Endometrial microvascular endothelial cells (primary cell): ENCODE data around the gene ALPK3. TPM values are rescaled to one million over a fixed set of nuclear protein-coding genes. Genes with fewer than 3 reads are reported as not detected.
"Not testable (repeated sequence)": the region's sequence is repeated elsewhere in the genome, so short reads cannot be mapped to it uniquely, and the experiment has no call there.

Experiments used
- in situ Hi-C: cut with HindIII; loops from 2 replicates; pipeline ENCODE4 v1.10.0; 2017; ENCODE audit warnings: low sequenced_read_pairs, low pct_unique_long_range_greater_than_20kb; ENCODE audit errors: inconsistent ontology term
- total RNA-seq: library from RNA; depleted of rRNA; stranded (reverse); fragments of >200 nt; gene quantifications from one replicate; pipeline ENCODE4 v1.2.3, GENCODE V29; 2015; ENCODE audit errors: inconsistent ontology term

Gene ALPK3
- total RNA-seq, 1 donor from 2014 or later = 7.2 TPM

DNA sequence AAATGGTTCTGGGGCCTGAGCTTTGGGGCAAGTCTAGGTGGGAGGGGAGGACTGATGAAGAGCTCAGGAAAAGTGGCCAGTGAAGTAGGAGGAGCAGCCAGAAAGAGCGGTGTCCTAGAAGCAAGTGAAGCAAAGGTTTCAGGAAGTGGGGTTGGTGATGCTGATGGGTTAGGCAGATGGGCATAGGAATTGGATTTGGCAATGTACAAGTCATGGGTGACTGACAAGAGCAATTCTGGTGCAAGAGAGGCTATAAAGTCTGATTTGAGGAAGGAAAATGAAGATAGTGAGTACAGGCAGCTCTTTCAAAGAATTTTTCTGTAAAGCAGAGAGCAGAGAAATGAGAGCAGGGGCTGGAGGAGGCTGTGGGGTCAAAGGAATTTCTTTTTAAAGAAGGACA lies 19.7 kb downstream of the ALPK3 start:
- in situ Hi-C loops = no loop called here

GRCh38 chr15:84839714-84840113 lies 22.6 kb downstream of the ALPK3 start:
- in situ Hi-C loops = no loop called here

DNA sequence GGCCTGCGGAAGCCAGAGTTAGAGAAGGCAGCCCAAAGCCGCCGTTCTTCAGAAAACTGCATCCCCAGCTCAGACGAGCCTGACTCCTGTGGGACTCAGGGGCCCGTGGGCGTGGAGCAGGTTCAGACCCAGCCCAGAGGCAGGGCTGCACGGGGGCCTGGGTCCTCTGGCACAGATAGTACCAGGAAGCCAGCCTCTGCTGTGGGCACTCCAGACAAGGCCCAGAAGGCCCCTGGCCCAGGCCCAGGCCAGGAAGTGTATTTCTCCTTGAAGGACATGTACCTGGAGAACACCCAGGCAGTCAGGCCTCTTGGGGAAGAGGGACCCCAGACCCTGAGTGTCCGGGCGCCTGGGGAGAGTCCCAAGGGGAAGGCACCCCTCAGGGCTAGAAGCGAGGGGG lies 23.1 kb downstream of the ALPK3 start:
- in situ Hi-C loops = no loop called here

DNA sequence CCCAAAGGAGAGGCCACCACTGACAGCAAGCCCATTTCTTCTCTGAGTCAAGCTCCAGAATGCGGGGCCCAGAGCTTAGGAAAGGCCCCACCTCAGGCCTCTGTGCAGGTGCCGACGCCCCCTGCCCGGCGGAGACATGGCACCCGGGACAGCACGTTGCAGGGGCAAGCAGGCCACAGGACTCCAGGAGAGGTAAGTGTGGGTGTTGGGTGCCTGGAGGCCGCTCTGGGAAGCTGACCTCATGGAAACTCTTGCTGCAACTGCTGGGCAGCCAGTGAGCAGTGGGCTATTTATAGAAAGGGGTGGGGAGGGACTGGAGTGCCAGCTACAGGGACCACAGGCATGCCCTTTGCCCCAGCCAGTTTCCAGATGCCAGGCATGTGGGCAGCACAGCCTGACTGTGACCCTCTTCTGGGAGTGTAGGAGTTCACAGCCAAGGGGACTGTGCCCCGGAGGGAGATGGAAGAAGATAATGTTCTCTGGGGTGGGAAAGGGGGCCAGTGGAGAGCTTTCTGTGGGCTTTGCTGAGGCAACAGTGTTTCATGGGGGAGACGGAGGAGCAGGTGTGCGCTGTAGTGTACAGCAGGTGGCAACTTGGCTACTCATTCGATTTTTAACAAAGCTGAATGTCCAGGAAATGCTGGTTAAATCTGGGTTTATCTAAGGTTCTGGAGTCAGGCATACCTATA lies 23.7 kb downstream of the ALPK3 start:
- in situ Hi-C loops = no loop called here

GRCh38 chr15:84842781-84843180 lies 25.6 kb downstream of the ALPK3 start:
- in situ Hi-C loops = no loop called here

DNA sequence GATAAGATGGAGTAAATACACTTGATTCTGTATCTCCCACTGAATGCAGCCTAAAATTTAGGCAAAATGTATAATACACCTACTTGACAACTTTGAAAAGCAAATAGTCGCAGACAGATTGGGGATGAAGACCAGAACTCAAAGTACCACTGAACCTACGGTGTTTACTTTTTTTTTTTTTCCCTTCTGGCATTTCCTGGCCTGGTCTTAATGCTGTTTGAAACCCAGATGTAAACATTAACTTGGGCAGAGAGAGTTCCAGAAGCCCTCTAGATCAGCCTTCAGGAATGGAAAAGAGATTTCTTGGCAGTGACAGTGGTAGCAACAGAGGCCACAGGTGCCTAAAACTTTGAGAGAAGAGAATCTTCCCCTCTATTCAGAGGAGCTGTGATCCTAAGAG lies 27.8 kb downstream of the ALPK3 start:
- in situ Hi-C loops = no loop called here

DNA sequence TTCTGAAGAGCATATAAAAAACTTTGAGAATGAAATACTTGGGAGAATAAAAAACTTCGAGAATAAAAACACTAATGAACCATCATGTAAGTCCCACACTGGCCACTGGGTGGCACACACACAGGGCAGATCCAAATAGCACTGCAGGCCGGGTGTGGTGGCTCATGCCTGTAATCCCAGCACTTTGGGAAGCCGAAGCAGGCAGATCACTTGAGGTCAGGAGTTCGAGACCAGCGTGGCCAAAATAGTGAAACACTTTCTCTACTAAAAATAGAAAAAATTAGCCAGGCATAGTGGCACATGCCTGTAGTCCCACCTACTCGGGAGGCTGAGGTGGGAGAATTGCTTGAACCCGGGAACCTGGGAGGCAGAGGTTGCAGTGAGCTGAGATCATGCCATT lies 28.5 kb downstream of the ALPK3 start:
- in situ Hi-C loops = not testable (repeated sequence)

- in situ Hi-C loops = no loop called here
Measured at GRCh38 chr15:84846269-84846668, 29.1 kb downstream of the ALPK3 start.

- in situ Hi-C loops = no loop called here
Measured at GRCh38 chr15:84847382-84847781, 30.2 kb downstream of the ALPK3 start.

- in situ Hi-C loops = no loop called here
Measured at GRCh38 chr15:84852212-84852611, 35.1 kb downstream of the ALPK3 start.

DNA sequence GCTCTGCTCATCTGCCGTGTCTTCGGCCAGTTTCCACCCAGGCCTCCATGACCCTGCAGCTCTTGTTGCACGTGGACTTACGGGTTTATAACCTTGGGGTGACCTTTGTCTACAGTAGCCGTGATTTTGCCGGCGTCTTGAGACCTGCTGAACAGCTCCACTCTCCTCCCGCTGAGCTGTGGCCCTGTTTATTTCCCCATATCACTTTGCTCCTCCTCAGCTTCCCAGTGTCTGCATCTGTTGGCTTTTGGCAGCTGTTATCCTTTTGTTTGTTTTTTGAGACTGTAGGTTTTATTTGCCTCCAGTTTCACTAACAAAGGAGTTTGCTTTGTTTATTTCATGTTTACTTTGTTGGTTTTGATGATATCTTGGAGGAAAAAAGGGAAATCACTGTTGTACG lies 38.0 kb downstream of the ALPK3 start:
- in situ Hi-C loops = no loop called here

DNA sequence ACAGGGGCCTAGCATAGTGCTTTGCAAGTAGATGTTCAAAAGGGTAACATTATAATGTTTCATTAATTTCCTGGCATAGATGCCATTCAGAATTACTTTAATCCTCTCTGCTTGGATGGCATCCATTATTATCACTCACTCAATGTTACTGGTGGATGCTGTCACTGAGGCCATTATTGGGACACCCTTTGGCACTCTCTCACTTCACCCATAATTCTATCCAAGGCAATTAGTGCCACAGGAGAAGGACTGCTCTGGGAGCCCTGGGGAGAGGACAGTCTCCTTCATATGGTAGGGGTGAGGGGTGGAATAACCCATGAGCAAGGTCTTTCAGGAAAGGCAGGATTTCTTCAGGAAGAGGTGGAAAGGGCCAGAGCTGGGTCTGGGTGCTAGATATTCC lies 38.6 kb downstream of the ALPK3 start:
- in situ Hi-C loops = no loop called here

- in situ Hi-C loops = no loop called here
Measured at GRCh38 chr15:84856731-84857417, 39.7 kb downstream of the ALPK3 start.

DNA sequence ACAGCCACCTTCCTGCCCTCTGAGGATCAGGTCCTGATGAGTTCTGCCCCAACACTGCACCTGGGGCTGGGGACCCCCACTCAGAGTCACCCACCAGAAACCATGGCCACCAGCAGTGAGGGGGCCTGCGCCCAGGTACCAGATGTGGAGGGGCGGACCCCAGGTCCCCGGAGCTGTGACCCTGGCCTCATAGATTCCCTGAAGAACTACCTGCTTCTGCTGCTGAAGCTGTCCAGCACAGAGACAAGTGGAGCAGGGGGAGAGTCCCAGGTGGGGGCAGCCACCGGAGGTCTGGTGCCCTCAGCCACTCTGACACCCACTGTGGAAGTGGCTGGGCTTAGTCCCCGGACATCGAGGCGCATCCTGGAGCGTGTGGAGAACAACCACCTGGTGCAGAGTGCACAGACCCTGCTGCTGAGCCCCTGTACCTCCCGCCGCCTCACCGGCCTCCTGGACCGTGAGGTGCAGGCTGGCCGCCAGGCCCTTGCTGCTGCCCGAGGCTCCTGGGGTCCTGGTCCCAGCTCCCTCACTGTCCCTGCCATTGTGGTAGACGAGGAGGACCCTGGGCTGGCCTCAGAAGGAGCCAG lies 40.4 kb downstream of the ALPK3 start:
- in situ Hi-C loops = no loop called here

GRCh38 chr15:84858231-84858630 lies 41.1 kb downstream of the ALPK3 start:
- in situ Hi-C loops = no loop called here

DNA sequence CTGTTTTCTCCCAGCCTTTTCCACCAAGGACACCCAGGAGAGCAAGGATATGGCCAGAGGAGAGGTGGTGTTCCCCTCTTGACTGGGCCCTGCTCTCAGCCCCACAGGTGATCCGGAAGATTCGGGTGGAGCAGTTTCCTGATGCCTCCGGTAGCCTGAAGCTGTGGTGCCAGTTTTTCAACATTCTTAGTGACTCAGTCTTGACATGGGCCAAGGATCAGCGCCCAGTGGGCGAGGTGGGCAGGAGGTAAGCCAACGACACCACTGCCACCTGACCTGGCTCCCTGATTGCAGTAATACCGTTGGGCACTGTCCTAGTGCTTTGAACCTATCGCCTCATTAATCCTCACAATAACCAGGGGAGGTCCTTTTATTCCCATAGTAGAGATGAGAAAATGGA lies 42.0 kb downstream of the ALPK3 start:
- in situ Hi-C loops = no loop called here

- in situ Hi-C loops = no loop called here
Measured at GRCh38 chr15:84859651-84860050, 42.5 kb downstream of the ALPK3 start.

- in situ Hi-C loops = no loop called here
Measured at GRCh38 chr15:84861781-84862180, 44.6 kb downstream of the ALPK3 start.

DNA sequence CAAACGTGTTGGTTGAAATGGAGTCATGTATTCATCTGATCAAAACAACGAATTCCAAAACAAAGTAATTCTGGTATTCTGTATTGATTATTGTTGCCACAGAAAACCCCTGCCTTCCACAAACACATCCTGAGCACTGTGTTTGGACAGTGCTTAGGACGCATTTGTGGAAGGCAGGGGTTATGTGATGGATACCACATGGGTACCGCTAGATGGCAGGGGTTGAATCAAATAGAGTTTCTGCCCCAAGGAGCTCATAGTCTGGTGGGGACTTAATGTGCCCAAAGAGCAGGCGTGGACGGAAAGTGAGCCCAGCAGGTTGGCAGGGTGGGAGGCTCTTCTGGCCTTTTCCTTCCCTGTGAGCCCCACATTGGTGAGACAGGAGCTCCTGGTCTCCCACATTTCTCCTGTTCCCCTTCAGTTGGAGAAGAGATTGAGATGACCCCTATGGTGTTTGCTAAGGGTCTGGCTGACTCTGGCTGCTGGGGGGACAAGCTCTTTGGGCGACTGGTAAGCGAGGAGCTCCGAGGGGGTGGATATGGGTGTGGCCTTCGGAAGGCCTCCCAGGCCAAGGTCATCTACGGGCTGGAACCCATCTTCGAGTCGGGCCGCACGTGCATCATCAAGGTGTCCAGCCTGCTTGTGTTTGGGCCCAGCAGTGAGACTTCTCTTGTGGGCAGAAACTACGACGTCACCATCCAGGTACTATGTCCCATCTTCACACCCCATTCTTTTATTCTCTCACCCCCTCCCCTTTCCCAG lies 45.2 kb downstream of the ALPK3 start:
- in situ Hi-C loops = no loop called here
